Heart right ventricle (tissue), 16 donors: ENCODE measurements around the gene MIDN. TPM values are rescaled to one million over a fixed set of nuclear protein-coding genes. Genes with fewer than 3 reads are reported as not detected.
A peak's percentile ranks its signal among the peaks of the same experiment; 100 is the strongest.
"Not testable (repeated sequence)": the region's sequence is repeated elsewhere in the genome, so short reads cannot be mapped to it uniquely, and the experiment has no call there.

Experiments
- ATAC-seq, 8 donors: fragments of 200-7000 bp; cut with Tn5 transposase; one replicate each; pipeline ENCODE4 v1.9.1; 2020; ENCODE audit warnings: mild to moderate bottlenecking in 8 of 8, moderate library complexity in 8 of 8, moderate number of reproducible peaks in 1 of 8
- DNase-seq, 2 donors: peaks; one replicate each; pipeline ENCODE4 v3.0.0-alpha.2; 2020
- H3K27ac ChIP-seq, 10 donors: fragments of 200-600 bp; sonication (generic) in 2 of 10; one replicate each; pipeline versions ENCODE4 v1.5.0 to v1.8.0; 2020 to 2022; ENCODE audit warnings: mild to moderate bottlenecking in 3 of 10
- H3K27me3 ChIP-seq, 7 donors: fragments of 200-600 bp; one replicate each; pipeline ENCODE4 v1.8.0; 2021 to 2022; ENCODE audit warnings: mild to moderate bottlenecking in 2 of 7
- H3K36me3 ChIP-seq, 9 donors: fragments of 200-600 bp; sonication (generic) in 1 of 9; one replicate each; pipeline versions ENCODE4 v1.5.0 to v1.8.0; 2020 to 2022; ENCODE audit warnings: mild to moderate bottlenecking in 2 of 9
- H3K4me1 ChIP-seq, 9 donors: fragments of 200-600 bp; sonication (generic) in 1 of 9; one replicate each; pipeline versions ENCODE4 v1.5.0 to v1.8.0; 2020 to 2022; ENCODE audit warnings: mild to moderate bottlenecking in 4 of 9
- H3K4me3 ChIP-seq, 10 donors: fragments of 200-600 bp; sonication (generic) in 2 of 10; one replicate each; pipeline versions ENCODE4 v1.5.0 to v1.8.0; 2020 to 2022; ENCODE audit warnings: mild to moderate bottlenecking in 7 of 10, moderate library complexity in 2 of 10
- H3K9me3 ChIP-seq, 11 donors: fragments of 200-600 bp in 10 of 11; sonication (generic) in 2 of 11; one replicate each; pipeline versions ENCODE4 v1.5.0 to v1.8.0; 2013 to 2022; ENCODE audit warnings: mild to moderate bottlenecking in 2 of 11, control low read depth in 1 of 11, moderate library complexity in 1 of 11
- WGBS, 2 donors: extraction: QIAGEN DNeasy Blood & Tissue Kit; methylation state at CpG; one replicate each; pipeline ENCODE4 v1.1.7; 2013; ENCODE audit warnings: inconsistent platforms in 1 of 2; 5-methylcytosine and 5-hydroxymethylcytosine counted together
- intact Hi-C, 10 donors: fragments of 100-400 bp; cut with DNase I; formaldehyde crosslinking; loops; one replicate each; pipeline versions ENCODE4 v1.11.1 to v1.14.2; 2022
- long read RNA-seq, 3 donors: library from polyadenylated mRNA; unstranded; transcript quantifications; one replicate each; pipeline ENCODE4 v2.0.0, GENCODE V29; 2020 to 2021
- polyA plus RNA-seq, 2 donors: library from polyadenylated mRNA; stranded (reverse); fragments of 200-250 nt; gene quantifications; one replicate each; pipeline ENCODE4 v1.2.3, GENCODE V29; 2013
- total RNA-seq, 10 donors: library from RNA; stranded (reverse); fragmentation: NEBNext Ultra II Directional in 3 of 10; extraction: Animal tissue kit (Norgen Biotek cat#: 25700) in 3 of 10; gene quantifications; one replicate each; pipeline versions ENCODE4 v1.2.1 to v1.2.4, GENCODE V29; 2021 to 2023
- TF ChIP-seq, protein P1 (sequence below), 9 donors: fragments of 200-600 bp; sonication (generic) in 2 of 9; IDR thresholded peaks; one replicate each; pipeline versions ENCODE4 v1.5.0 to v1.8.0; 2021 to 2022; ENCODE audit warnings: antibody characterized with exemption in 9 of 9, mild to moderate bottlenecking in 5 of 9, moderate library complexity in 1 of 9
- donor health status: Arrhythmogenic right ventricular cardiomyopathy.
- donor health status: ischemic (EF 13 %, LVEDD 7.1; RV severe dilation, severe dysfunction).
- donor health status: healthy with polysubstance abuse.
- donor health status: DM: no; HTN: yes; CAD: no.
- donor health status: DM: no; HTN: no; CAD: no.
- donor health status: ischemic (EF 25% LVEDD 6.9; RV normal size, moderate dysfunction).
- donor health status: ischemic (EF 25% LVEDD 5.7; RV mildly dilated, moderate dysfunction).
- donor health status: healthy.
- donor health status: DM: yes; HTN: yes; CAD: no.
- donor health status: Ischemic cardiomyopathy.
- donor health status: ischemic (EF 35%, LVEDD 5.7; RV mildly dilated, moderate dysfunction).
- donor health status: nonischemic (EF 11% LVEDD 7.7; RV severe dilation, severe dysfunction).
- donor health status: DM: yes; HTN: yes; CAD: no.
- donor health status: PGD.
- donor health status: ischemic (EF 29% LVEDD 5.4; RV normal size, mild dysfunction).
- donor health status: nonischemic (EF 23%, LVEDD 6.1; RV moderate dilation, normal function).

MIDN gene
- total RNA-seq = 100 to 1,000 TPM in 2 of 10 donors, 10 to 100 TPM in 8; 45.9 to 236 (median 68.5) TPM
- polyA plus RNA-seq = 10 to 100 TPM; 22.7 to 48.6 TPM
- long read RNA-seq, donor 1, partial matches to known transcripts = 8 of 10 reads
- long read RNA-seq, donor 1, other reads (novel, unspliced or antisense) = 2 of 10 reads
- long read RNA-seq, donor 2, partial matches to known transcripts = 0 of 13 reads
- long read RNA-seq, donor 2, other reads (novel, unspliced or antisense) = 11 of 13 reads
- long read RNA-seq, donor 3, partial matches to known transcripts = 8 of 12 reads
- long read RNA-seq, donor 3, other reads (novel, unspliced or antisense) = 3 of 12 reads

DNA sequence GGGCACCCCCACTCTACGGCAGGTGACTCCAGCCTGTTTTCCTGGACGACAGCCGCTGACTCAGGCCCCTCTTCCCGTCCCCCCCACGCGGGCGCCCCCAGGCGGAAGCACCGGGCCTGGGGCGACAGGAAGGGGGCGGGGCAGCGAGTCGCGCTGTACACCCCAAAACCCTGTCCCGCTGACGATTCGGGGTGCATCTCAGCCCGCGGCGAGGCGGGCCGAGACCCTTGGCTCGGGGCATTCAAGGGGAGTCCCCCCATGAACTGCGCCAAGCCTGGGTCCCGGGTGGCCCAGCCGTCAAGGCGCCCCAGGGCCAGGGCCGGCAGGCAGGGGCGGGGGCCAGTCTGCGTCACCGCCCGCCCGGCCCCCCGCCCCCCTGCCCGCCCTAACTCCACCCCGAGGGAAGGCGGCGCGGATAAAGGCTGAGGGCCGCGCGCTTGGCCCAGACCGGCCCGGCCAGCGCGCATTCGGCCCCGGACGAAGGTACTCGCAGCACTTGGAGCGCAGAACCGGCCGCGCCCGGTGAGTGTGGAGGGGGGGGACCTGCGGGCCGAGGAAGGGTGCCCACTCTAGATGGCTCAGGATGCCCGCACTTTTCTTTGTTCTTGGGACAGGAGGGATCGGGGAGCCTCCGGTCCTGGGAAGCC, at the start of gene MIDN:
Gene MIDN (plus strand): TSS at position 445 of the 647 bp plus-strand sequence. CDS start 1,714 bp downstream, outside the sequence.
- H3K27me3 ChIP-seq = no peaks in the 10 kb centered on the region
- peak within 1 kb of the TSS; percentile 95 to 100 (median 100) for H3K27ac ChIP-seq
- no peaks in the 10 kb centered on the region for H3K9me3 ChIP-seq
- intact Hi-C loops = loop anchor here in 4 of 10 donors (1.0 to 10.0 kb wide), 3 partner anchors 19 to 323 kb away; partner anchors contain the start of gene ARID3A (in 1 of the 4)
- ATAC-seq = peak; percentile 15 to 40 (median 32)
- H3K36me3 ChIP-seq = peaks cover 0 to 24% (median 7%) of the 10 kb centered on the region in 9 donors
- peak within 1 kb of the TSS; percentile 78 to 99 (median 94) for H3K4me3 ChIP-seq
- peaks cover 36 to 75% (median 65%) of the 10 kb centered on the region in 9 donors for H3K4me1 ChIP-seq
- 1 to 2% methylated on average over 52 to 60 of the region's 60 CpGs for WGBS, 2 donors
- peak; percentile 86 to 89 for DNase-seq
- TF ChIP-seq, protein P1, sequence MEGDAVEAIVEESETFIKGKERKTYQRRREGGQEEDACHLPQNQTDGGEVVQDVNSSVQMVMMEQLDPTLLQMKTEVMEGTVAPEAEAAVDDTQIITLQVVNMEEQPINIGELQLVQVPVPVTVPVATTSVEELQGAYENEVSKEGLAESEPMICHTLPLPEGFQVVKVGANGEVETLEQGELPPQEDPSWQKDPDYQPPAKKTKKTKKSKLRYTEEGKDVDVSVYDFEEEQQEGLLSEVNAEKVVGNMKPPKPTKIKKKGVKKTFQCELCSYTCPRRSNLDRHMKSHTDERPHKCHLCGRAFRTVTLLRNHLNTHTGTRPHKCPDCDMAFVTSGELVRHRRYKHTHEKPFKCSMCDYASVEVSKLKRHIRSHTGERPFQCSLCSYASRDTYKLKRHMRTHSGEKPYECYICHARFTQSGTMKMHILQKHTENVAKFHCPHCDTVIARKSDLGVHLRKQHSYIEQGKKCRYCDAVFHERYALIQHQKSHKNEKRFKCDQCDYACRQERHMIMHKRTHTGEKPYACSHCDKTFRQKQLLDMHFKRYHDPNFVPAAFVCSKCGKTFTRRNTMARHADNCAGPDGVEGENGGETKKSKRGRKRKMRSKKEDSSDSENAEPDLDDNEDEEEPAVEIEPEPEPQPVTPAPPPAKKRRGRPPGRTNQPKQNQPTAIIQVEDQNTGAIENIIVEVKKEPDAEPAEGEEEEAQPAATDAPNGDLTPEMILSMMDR (IDR thresholded peaks at IDR 0.05) = peak in 6 of 9 donors; percentile 22 to 57 (median 50)

DNA sequence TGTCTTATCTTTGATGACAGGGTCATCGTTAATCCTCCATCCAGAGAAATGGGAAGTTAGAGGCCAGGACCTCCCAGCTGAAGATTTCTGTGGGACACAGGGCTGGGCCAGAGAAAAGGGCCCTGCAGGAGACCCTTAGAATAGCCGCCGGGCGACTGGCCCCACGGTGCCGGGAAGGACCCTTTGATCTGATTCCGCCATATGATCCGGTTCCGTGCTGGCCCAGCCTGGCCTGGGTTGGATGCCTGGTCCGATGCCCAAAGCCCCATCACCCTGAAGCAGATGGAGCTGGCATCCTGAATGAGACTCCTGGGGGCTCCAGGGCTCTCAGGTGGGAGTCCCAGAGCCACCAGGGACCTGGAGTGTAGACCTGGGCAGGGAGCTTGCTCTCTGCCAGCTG, 48.9 kb upstream of the MIDN start:
- WGBS, 2 donors = 88 to 95% methylated on average over 10 of the region's 10 CpGs
- Histone ChIP-seq H3K4me1 (peaks cover 0 to 18% (median 0%) of the 10 kb centered on the region in 9 donors), H3K27me3 (no peaks in the 10 kb centered on the region), H3K27ac (no peak overlapping the region), H3K9me3 (no peaks in the 10 kb centered on the region), H3K4me3 (no peak overlapping the region), H3K36me3 (no peaks in the 10 kb centered on the region)
- DNase-seq (no peak), ATAC-seq (no peak)
- intact Hi-C loops = no loop called here
- TF ChIP-seq, protein P1 (IDR thresholded peaks at IDR 0.05) = no peak

DNA sequence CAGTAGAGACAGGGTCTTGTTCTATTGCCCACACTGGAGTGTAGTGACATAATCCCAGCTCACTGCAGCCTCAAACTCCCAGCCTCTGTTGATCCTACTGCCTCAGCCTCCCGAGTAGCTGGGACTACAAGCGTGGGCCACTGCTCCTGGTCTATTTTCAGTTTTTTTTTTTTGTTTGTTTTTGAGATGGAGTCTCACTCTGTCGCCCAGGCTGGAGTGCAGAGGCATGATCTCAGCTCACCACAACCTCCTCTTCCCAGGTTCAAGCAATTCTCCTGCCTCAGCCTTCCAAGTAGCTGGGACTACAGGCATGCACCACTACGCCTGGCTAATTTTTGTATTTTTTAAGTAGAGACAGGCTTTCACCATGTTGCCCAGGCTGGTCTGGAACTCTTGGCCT, 47.8 kb upstream of the MIDN start:
- H3K9me3 ChIP-seq, H3K4me3 ChIP-seq, H3K27ac ChIP-seq, H3K27me3 ChIP-seq, intact Hi-C loops, H3K36me3 ChIP-seq, ATAC-seq, DNase-seq: not testable (repeated sequence)
- H3K4me1 ChIP-seq = peaks cover 3 to 26% (median 5%) of the 10 kb centered on the region in 9 donors
- 92 to 97% methylated on average over 4 of the region's 4 CpGs for WGBS, 2 donors

DNA sequence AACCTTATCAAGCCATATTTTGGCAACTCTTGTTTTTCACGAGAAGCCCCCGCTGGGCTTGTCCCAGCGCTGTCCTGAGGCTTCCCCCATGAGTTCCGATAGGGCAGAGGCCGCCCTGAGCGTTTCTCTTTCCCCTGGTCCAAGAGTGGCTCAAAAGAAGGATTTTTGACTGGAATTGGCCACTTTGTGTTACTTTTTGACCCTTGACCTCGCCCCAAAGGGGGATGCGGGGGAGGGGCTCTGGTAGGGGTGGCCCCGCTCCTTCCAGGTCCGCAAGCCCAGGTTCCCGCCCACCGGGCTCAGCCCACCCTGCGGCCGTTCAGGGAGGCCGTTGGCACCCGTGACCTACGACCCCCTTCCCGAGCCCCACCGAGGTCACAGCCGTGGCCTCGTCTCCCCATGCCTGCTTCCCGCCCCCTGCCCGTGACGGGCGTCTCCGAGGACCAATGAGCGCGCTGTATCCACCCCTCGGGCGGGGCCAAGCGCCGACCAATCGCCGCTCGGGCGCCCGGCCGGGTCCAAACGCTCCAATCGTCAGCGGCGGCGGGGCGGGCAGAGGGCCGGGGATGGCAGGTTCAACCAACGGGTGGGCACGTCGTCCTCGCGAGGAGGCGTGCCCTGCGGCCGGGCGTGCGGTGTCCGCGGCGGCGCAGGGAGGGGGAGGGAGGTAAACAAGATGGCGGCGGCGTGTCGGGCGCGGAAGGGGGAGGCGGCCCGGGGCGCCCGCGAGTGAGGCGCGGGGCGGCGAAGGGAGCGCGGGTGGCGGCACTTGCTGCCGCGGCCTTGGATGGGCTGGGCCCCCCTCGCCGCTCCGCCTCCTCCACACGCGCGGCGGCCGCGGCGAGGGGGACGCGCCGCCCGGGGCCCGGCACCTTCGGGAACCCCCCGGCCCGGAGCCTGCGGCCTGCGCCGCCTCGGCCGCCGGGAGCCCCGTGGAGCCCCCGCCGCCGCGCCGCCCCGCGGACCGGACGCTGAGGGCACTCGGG, 43.0 kb upstream of the MIDN start, which contains the start of gene STK11:
Gene STK11 (plus strand): TSS at position 665 of the 986 bp plus-strand sequence. CDS start 1,136 bp downstream, outside the sequence.
- TF ChIP-seq, protein P1 (IDR thresholded peaks at IDR 0.05) = no peak
- no peaks in the 10 kb centered on the region for H3K9me3 ChIP-seq
- H3K4me1 ChIP-seq = peaks cover 17 to 57% (median 42%) of the 10 kb centered on the region in 9 donors
- DNase-seq (peak; percentile 99 to 100), ATAC-seq (peak; percentile 91 to 95 (median 94))
- peak within 1 kb of the TSS; percentile 69 to 94 (median 80) for H3K4me3 ChIP-seq
- no peaks in the 10 kb centered on the region for H3K27me3 ChIP-seq
- intact Hi-C loops = no loop called here
- 3 to 4% methylated on average over 96 to 113 of the region's 114 CpGs for WGBS, 2 donors
- peak within 1 kb of the TSS; percentile 62 to 96 (median 88) for H3K27ac ChIP-seq
- H3K36me3 ChIP-seq = peaks cover 0 to 9% (median 3%) of the 10 kb centered on the region in 9 donors
